ENCODE measurements around the gene UQCC5.

UQCC5 gene

DNA sequence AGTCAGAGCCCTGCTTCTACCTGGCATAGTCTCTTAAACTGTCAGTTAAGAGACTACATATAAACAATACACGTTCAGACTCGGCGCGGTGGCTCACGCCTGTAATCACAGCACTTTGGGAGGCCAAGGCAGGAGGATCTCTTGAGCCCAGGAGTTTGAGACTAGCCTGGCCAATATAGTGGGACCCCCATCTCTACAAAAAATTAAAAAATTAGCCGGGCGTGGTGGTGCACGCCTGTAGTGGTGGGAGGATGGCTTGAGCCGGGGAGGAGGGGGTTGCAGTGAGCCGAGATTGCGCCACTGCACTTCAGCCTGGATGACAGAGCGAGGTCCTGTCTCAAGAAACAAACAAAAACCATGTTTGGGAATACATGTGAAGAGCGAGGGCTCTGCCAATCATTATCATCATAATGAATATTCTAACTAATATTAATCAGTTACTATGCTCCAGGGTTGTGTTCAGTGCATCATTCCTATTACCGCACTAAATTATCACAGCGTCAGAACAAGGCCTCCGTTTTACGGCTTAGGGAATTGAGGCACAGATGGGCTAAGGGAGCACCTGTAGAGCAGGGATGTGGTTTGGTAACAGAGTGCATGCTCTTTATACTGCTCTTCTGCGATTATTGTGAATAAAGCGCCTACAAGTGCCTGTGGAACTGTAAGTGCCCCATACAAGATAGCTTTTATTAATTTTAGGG lies 844 bp upstream of the UQCC5 start:
- no peak for DNase-seq (ENCODE audit: extremely low spot score)
- CTCF ChIA-PET, result interaction anchor here (0.6 kb wide), 1 partner anchor 60 kb away, joined by 3 read pairs; no protein-coding TSS in a partner anchor
- TF ChIP-seq FOXK2 (IDR thresholded peaks at IDR 0.05), result no peak
- no peak for TF ChIP-seq SUZ12 (IDR thresholded peaks at IDR 0.05)
- no peak for TF ChIP-seq HDGF (IDR thresholded peaks at IDR 0.05; ENCODE audit: borderline replicate concordance)
- no peak for TF ChIP-seq SP1 (IDR thresholded peaks at IDR 0.05)
- TF ChIP-seq BHLHE40 (IDR thresholded peaks at IDR 0.05; ENCODE audit: borderline replicate concordance), result no peak
- no peak for TF ChIP-seq ARNT (IDR thresholded peaks at IDR 0.05)
- TF ChIP-seq, protein P1, sequence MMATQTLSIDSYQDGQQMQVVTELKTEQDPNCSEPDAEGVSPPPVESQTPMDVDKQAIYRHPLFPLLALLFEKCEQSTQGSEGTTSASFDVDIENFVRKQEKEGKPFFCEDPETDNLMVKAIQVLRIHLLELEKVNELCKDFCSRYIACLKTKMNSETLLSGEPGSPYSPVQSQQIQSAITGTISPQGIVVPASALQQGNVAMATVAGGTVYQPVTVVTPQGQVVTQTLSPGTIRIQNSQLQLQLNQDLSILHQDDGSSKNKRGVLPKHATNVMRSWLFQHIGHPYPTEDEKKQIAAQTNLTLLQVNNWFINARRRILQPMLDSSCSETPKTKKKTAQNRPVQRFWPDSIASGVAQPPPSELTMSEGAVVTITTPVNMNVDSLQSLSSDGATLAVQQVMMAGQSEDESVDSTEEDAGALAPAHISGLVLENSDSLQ (IDR thresholded peaks at IDR 0.05), result no peak
- no peak for TF ChIP-seq CTBP1 (IDR thresholded peaks at IDR 0.05; ENCODE audit: borderline replicate concordance)
- no peak for TF ChIP-seq ZNF384 (IDR thresholded peaks at IDR 0.05)
- TF ChIP-seq LEF1 (IDR thresholded peaks at IDR 0.05; ENCODE audit: borderline replicate concordance), result no peak
- no peak for TF ChIP-seq FOXA1 (IDR thresholded peaks at IDR 0.05)
- TF ChIP-seq ELF4 (IDR thresholded peaks at IDR 0.05), result no peak
- no peak for TF ChIP-seq L3MBTL2 (conservative IDR thresholded peaks at IDR 0.05)

DNA sequence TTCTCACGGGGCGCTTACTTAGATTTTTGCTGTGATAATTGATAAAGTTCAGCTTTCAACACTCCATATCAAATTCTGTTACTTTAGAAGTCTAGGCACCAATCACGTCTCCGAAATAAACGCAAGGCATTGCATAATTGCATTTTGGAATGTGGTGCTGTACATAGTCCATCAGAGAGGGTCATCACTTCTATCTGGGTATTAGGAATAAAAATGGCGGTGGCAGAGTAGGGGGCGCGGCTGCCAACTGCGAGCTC lies 365 bp upstream of the UQCC5 start:
- DNase-seq (ENCODE audit: extremely low spot score), result no peak
- ChIA-PET CTCF (interaction anchor here (0.6 kb wide), 2 partner anchors 60 to 124 kb away, joined by 3 read pairs; no protein-coding TSS in a partner anchor), POLR2A (interaction anchor here (0.6 to 1.2 kb wide), 14 partner anchors 9 to 169 kb away, joined by 3 to 6 read pairs (median 4); no protein-coding TSS in a partner anchor)

More for the DNA sequence above, 844 bp upstream of the UQCC5 start:
- POLR2A ChIA-PET, result interaction anchor here (0.8 to 1.2 kb wide), 12 partner anchors 9 to 169 kb away, joined by 3 to 6 read pairs (median 4); no protein-coding TSS in a partner anchor

DNA sequence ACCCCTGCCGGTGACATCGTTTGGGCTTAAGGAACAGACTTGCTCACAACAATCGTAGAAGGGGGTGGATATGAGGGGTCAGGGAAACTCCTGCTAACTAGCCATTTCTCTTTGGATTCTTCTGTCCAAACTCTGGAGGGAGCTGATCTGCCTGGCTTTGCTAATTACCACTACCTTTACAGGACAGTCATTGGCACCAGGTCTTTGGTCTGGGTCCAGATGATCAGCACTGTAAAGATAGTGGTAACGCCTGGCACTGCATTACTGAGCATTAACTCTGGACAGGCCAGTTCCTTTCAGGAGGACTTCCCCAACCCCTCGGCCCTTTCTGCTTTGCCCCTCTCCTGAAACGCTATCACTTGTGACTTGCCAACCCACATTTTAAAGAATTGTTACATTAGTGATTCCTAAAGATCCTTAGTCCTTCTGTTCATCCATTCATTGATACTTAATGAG lies 788 bp downstream of the UQCC5 start:
- no peak for DNase-seq (ENCODE audit: extremely low spot score)
- CTCF ChIA-PET, result interaction anchor here (1.2 kb wide), 1 partner anchor 125 kb away, joined by 3 read pairs; no protein-coding TSS in a partner anchor
- POLR2A ChIA-PET, result no interaction called here
- TF ChIP-seq, protein P1 (IDR thresholded peaks at IDR 0.05), result no peak
- TF ChIP-seq ELF4 (IDR thresholded peaks at IDR 0.05) (no peak), CTBP1 (IDR thresholded peaks at IDR 0.05; ENCODE audit: borderline replicate concordance) (no peak), FOXM1 (IDR thresholded peaks at IDR 0.05; ENCODE audit: borderline replicate concordance) (no peak), LEF1 (IDR thresholded peaks at IDR 0.05; ENCODE audit: borderline replicate concordance) (no peak), SP1 (IDR thresholded peaks at IDR 0.05) (no peak), NFRKB (IDR thresholded peaks at IDR 0.05) (no peak), TARDBP (IDR thresholded peaks at IDR 0.05) (no peak), HDGF (IDR thresholded peaks at IDR 0.05; ENCODE audit: borderline replicate concordance) (no peak), ZNF384 (IDR thresholded peaks at IDR 0.05) (no peak), SUZ12 (IDR thresholded peaks at IDR 0.05) (no peak)

More for the DNA sequence above, 365 bp upstream of the UQCC5 start:
- TF ChIP-seq HDGF (IDR thresholded peaks at IDR 0.05; ENCODE audit: borderline replicate concordance) (no peak), BHLHE40 (IDR thresholded peaks at IDR 0.05; ENCODE audit: borderline replicate concordance) (no peak), L3MBTL2 (conservative IDR thresholded peaks at IDR 0.05) (no peak), ZNF384 (IDR thresholded peaks at IDR 0.05) (no peak), SP1 (IDR thresholded peaks at IDR 0.05) (no peak), LEF1 (IDR thresholded peaks at IDR 0.05; ENCODE audit: borderline replicate concordance) (no peak), FOXK2 (IDR thresholded peaks at IDR 0.05) (no peak), TARDBP (IDR thresholded peaks at IDR 0.05) (no peak), ELF4 (IDR thresholded peaks at IDR 0.05) (no peak), NFRKB (IDR thresholded peaks at IDR 0.05) (no peak), FOXM1 (IDR thresholded peaks at IDR 0.05; ENCODE audit: borderline replicate concordance) (no peak), ARNT (IDR thresholded peaks at IDR 0.05) (no peak), FOXA1 (IDR thresholded peaks at IDR 0.05) (no peak), CTBP1 (IDR thresholded peaks at IDR 0.05; ENCODE audit: borderline replicate concordance) (no peak), SUZ12 (IDR thresholded peaks at IDR 0.05) (no peak)
- TF ChIP-seq, protein P1 (IDR thresholded peaks at IDR 0.05), result no peak

DNA sequence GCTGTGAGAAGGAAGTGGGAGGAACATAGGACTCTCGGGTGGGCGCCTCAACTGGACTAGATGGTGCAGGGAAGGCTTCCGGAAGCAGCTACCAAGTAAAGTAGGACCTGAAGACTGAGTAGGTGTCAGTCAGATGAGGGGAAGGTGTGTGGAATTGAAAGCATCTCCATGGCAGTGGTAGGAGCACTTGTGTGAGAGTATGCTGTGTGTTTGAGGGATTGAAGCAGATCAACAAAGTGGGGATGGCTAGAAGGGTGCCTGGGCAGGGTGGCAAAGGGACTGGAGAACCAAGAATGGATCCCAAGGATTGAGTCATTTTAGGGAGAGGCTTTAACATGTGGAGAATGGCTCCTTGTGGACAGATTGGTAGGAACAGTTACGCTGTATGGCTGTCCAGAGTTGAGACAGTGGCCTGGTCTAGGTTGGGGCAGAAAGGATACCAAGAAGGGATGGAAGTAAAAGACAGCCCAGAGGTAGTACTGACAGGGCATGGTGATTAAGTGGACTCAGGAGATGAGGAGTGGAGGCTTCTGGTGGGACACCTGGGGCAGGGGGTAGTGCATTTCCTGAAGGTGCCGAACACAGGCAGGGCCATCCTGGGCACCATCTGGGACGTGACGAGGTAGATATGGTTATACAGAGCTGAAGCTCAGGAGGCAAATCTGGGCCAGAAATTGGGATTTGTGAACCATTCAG lies 1.5 kb downstream of the UQCC5 start:
- ChIA-PET CTCF (interaction anchor here (0.5 to 1.2 kb wide), 2 partner anchors 126 to 302 kb away, joined by 3 read pairs; no protein-coding TSS in a partner anchor), POLR2A (no interaction called here)
- TF ChIP-seq LEF1 (IDR thresholded peaks at IDR 0.05; ENCODE audit: borderline replicate concordance) (no peak), BHLHE40 (IDR thresholded peaks at IDR 0.05; ENCODE audit: borderline replicate concordance) (no peak), SUZ12 (IDR thresholded peaks at IDR 0.05) (no peak), ZNF384 (IDR thresholded peaks at IDR 0.05) (no peak), SP1 (IDR thresholded peaks at IDR 0.05) (no peak), CTBP1 (IDR thresholded peaks at IDR 0.05; ENCODE audit: borderline replicate concordance) (no peak), FOXM1 (IDR thresholded peaks at IDR 0.05; ENCODE audit: borderline replicate concordance) (no peak), ELF4 (IDR thresholded peaks at IDR 0.05) (no peak), NFRKB (IDR thresholded peaks at IDR 0.05) (no peak), L3MBTL2 (conservative IDR thresholded peaks at IDR 0.05) (no peak), FOXA1 (IDR thresholded peaks at IDR 0.05) (no peak), FOXK2 (IDR thresholded peaks at IDR 0.05) (no peak), TARDBP (IDR thresholded peaks at IDR 0.05) (no peak), HDGF (IDR thresholded peaks at IDR 0.05; ENCODE audit: borderline replicate concordance) (no peak)
- TF ChIP-seq, protein P1 (IDR thresholded peaks at IDR 0.05), result no peak
- DNase-seq (ENCODE audit: extremely low spot score), result no peak
